Right ventricle myocardium superior (tissue), 1 donor: ENCODE measurements around the gene ZNF555. TPM values are rescaled to one million over a fixed set of nuclear protein-coding genes. Genes with fewer than 3 reads are reported as not detected.
A peak's percentile ranks its signal among the peaks of the same experiment; 100 is the strongest.
"Not testable (repeated sequence)": the region's sequence is repeated elsewhere in the genome, so short reads cannot be mapped to it uniquely, and the experiment has no call there.

Source experiments
- ATAC-seq: fragments of 200-7000 bp; cut with Tn5 transposase; one replicate; pipeline ENCODE4 v1.9.1; 2020; ENCODE audit warnings: mild to moderate bottlenecking; ENCODE audit not compliant: poor library complexity
- DNase-seq: peaks from one replicate; pipeline ENCODE4 v3.0.0-alpha.2; 2020
- intact Hi-C: fragments of 100-400 bp; cut with DNase I; formaldehyde crosslinking; loops from one replicate; pipeline ENCODE4 v1.11.2; 2022
- total RNA-seq: library from RNA; stranded (reverse); fragmentation: NEBNext Ultra II Directional; extraction: Animal tissue kit (Norgen Biotek cat#: 25700); gene quantifications from one replicate; pipeline ENCODE4 v1.2.1, GENCODE V29; 2021
- donor health status: DM: no; HTN: yes; CAD: no; lungs with severe emphysema.

ZNF555 gene
- total RNA-seq, 1 donor from 2014 or later = 7.7 TPM

GRCh38 chr19:2854849-2855248 is 13.6 kb downstream of the ZNF555 start:
- no peak for ATAC-seq
- DNase-seq = no peak
- intact Hi-C loops = no loop called here

DNA sequence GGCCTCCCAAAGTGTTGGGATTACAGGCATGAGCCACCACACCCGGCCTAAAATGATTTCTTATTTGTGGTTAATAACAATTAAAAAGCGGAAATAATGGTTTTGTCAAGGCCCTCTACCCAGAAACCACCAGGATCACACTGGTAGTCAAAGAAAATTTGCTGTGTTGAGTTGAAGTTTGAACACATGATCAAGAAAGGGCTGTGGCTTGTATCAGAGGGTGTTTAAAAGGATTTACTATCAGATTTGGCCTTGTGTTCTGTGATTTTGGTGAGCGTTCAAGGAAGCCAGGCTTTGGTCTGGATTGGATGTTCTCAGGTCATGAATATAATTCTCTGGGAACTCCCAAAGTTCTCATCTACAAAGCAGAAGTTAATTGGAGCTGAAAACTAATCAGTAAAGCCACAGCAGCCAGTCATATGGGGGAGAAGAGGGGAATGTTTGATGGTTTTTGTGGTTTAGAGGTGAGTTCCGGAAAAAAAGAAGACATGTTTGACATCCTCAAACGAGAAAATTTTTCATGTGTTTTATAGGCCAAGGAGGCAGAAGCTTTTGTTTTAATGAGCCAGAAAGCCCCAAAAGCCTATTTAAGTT is 15.3 kb downstream of the ZNF555 start:
- ATAC-seq (no peak), DNase-seq (no peak)
- intact Hi-C loops = no loop called here

GRCh38 chr19:2858864-2859263 is 17.6 kb downstream of the ZNF555 start:
- intact Hi-C loops = no loop called here
- DNase-seq = no peak
- ATAC-seq = no peak

DNA sequence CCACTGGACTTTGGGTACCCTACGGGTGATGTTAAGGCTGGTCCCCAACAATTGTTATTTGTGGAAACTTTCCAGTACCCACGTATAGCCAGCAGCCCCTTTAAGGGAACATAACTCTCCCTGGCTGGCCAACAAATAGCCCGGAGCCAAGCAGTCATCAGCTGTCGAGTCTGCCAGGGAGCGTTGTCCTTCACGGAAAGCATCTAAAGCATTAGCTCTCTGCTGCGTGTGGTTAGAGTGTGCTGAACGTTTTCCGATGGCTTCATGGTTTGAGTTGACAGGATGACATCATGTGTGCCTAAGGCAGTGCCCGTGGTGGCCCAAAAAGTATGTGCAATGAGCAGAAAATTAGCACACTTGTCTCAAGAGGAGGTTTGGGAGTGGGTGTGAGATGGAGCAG is 22.5 kb downstream of the ZNF555 start:
- DNase-seq = no peak
- no peak for ATAC-seq
- intact Hi-C loops = no loop called here

DNA sequence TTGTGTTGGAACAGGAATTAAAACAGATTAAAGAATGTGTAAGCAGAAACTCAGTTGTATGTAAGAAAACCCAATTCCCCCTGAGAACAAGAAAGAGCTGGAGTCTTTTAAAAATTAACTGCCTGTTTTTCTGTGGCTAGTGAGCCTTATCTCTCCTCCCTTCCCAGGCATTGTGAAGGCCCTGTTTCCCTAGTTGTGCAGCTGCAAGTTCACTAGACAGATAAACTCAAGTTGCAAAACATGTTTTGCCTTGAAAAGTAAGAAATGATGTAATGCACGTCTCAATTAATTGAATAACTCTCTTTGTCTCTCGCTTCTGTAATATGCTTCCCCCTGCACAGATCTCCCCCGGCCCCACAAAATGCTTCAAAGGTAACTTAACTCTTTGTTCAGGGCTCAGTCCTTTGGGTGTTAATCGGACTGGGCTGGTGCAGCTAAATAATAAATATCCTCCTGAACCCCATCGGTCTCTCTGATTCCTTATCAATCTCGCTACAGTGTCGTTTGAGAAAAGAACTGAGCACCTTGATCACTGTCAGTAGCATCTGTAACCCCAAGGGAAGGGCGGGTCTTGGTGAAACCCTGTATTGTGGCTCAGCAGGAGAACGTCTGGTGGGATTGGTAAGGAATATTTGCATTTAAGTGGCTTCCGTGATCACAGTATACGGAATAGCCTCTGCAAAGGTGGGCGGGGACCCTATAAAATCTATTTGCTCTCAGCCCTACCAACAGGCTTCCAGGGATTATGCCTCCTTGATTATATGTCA is 24.2 kb downstream of the ZNF555 start:
- ATAC-seq (no peak), DNase-seq (no peak)
- intact Hi-C loops = no loop called here

- DNase-seq (no peak), ATAC-seq (no peak)
- intact Hi-C loops = no loop called here
These were observed 25.3 kb downstream of the ZNF555 start for GRCh38 chr19:2866495-2867024.

DNA sequence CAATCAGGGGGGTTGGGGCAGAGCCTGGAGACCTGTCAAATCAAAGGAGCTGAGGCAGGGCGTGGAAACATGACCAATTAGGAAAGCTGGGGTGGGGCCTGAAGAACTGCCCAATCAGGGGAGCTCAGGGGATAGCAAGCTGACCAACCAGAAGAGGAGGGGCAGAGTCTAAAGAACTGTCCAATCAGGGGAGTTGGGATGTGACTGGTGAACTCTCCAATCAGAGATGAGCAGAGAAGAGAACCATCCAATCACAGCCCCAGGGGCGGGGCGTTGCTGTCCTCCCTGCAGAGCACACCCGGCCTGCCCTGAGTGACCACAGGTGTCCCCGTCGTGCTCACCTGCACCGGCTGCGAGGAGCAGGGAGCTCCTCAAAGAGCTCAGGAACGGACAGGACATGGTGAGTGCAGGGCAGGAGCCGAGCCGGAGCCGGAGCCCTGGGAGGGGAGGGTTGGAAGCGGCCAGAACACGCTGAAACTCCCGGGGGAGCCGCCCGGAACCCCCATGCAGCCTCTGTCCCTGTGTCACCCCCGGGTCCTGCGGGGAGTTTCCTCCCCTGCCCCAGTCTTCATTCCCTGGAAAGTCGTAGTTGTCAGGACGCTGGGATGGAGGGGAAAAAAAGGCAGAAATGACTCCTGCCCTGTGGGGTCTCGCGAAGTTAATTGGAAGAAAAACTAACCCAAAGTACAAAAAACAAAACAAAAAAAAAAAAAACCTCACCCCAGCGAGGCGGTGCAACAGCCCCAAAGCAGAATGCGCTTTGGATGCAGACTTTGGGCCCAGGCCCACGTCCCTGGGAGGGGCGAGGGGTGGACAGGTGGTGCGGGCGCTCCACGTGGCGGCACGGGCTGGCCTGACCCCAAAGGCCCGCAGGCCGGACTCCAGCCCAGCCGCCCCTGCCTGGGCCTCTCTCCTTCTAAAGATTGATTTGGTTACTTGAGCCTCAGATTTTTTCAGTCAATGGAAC is 26.0 kb downstream of the ZNF555 start, which contains the start of gene ZNF556:
ZNF556 (plus strand) TSS at position 311 of the 967 bp plus-strand sequence; CDS start at position 398, 87 bp downstream.
- intact Hi-C loops = no loop called here
- ATAC-seq = no peak
- DNase-seq = no peak

- no peak for ATAC-seq
- intact Hi-C loops = loop anchor here (5.0 kb wide), 1 partner anchor 222 kb away; no protein-coding TSS in a partner anchor
- DNase-seq = no peak
These were observed 28.3 kb downstream of the ZNF555 start for GRCh38 chr19:2869618-2870017.

- intact Hi-C loops = loop anchor here (5.0 kb wide), 1 partner anchor 225 kb away; no protein-coding TSS in a partner anchor
- ATAC-seq, DNase-seq: not testable (repeated sequence)
These were observed 30.9 kb downstream of the ZNF555 start for GRCh38 chr19:2872175-2872574.

DNA sequence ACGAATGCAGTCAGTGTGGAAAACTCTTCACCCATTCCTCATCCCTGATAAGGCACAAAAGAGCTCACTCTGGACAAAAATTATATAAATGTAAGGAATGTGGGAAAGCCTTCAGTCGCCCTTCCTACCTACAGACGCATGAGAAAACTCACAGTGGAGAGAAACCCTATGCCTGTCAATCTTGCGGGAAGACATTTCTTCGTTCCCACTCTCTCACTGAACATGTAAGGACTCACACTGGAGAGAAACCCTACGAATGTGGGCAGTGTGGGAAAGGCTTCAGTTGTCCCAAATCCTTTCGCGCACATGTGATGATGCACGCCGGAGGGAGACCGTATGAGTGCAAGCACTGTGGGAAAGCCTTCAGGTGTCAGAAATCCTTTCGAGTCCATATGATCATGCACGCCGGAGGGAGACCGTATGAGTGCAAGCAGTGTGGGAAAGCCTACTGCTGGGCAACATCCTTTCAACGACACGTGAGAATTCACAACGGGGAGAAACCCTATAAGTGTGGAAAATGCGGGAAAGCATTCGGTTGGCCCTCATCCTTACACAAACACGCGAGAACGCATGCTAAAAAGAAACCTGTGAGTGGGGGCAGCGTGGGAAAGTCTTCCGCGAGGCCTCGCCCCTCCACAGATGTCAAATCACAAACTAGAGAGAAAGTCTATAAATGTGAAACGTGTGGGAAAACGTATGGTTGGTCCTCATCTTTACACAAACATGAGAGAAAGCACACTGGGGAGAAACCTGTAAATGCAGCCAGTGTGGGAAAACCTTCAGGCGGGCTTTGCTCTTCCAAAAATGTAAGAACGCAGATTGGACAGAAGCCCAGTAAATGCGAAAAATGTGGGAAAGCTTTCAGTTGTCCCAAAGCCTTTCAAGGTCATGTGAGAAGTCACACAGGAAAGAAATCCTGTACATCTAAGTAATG is 36.4 kb downstream of the ZNF555 start:
- ATAC-seq = no peak
- intact Hi-C loops = no loop called here
- DNase-seq = no peak

DNA sequence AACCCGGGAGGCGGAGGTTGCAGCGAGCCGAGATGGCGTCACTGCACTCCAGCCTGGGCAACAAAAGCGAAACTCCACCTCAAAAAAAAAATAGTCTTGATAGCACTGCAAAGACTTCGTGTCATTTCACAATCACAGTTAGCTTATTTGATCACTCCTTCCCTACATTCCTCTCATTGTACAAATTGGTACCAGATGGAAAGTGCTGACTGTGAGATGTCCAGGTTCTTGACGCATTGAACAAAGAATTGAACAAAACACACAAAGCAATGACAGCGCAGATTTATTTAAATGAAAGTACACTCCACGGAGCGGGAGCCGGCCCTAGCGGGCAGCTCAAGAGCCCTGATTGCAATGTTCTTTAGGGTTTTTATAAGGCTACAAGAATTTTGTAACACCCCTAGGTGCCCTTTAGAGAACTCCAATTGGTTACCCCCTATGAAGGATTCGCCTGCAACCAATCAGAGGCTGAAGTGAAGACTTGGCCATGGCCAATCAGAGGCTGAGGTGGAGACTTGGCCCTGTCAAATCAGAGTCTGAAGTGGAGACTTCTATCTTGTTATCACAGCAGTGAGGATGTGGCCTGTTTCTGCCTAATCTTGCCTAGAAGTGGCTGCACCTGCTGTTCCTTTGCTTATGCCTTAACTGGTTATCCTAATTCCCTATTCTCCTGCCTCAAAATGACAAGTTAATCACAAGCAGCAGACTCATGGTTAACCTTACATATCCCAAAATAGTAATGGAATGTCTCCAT is 42.6 kb downstream of the ZNF555 start:
- ATAC-seq (no peak), DNase-seq (no peak)
- intact Hi-C loops = loop anchor here (10.0 kb wide), 2 partner anchors 61 to 281 kb away; partner anchors contain the start of gene ZNF77

GRCh38 chr19:2885736-2886135 is 44.5 kb downstream of the ZNF555 start:
- intact Hi-C loops = loop anchor here (10.0 kb wide), 2 partner anchors 59 to 279 kb away; partner anchors contain the start of gene ZNF77
- DNase-seq = no peak
- ATAC-seq = no peak

- DNase-seq = no peak
- ATAC-seq = peak; percentile 81
- intact Hi-C loops = loop anchor here (10.0 kb wide), 2 partner anchors 57 to 277 kb away; partner anchors contain the start of gene ZNF77
These were observed 46.2 kb downstream of the ZNF555 start for GRCh38 chr19:2887391-2887914.

DNA sequence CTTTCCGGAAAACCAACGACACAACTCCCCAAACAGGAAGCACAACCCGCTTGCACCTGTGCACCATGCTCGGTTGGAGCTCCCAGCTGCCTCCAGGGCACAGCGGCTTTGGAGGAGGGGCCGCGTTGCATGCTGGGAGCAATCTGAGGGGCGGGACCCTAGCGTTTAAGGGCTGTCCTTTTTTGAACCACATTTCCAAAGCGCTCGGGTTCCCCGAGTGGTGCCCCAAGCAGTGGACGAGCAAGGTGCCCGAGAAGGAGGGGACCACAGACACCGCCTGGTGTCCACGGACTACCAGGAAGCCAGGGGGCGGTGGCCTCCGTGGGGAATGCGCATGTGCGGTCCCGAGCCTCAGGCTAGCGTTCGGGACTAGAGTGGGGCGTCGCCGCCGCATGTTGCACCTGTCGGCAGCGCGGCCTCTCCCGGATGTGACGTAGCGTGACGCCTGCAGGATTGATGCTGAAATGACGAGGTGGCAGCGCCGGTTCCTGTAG is 47.5 kb downstream of the ZNF555 start:
- intact Hi-C loops = loop anchor here (10.0 kb wide), 2 partner anchors 56 to 276 kb away; partner anchors contain the start of gene ZNF77
- DNase-seq (peak; percentile 46), ATAC-seq (no peak)

GRCh38 chr19:2890531-2890930 is 49.3 kb downstream of the ZNF555 start:
- intact Hi-C loops, DNase-seq, ATAC-seq: not testable (repeated sequence)

GRCh38 chr19:2896694-2897093 is 55.4 kb downstream of the ZNF555 start:
- ATAC-seq = no peak
- intact Hi-C loops = no loop called here
- DNase-seq = no peak
